HG02973 (cell line): Measurements from ENCODE around the gene RNGTT.
"Not testable (repeated sequence)": the region's sequence is repeated elsewhere in the genome, so short reads cannot be mapped to it uniquely, and the experiment has no call there.

Experiments used
- ATAC-seq: cut with Tn5 transposase; IDR thresholded peaks from one replicate; pipeline ENCODE4 v1.9.1; 2021; ENCODE audit warnings: moderate library complexity; ENCODE audit not compliant: unreplicated experiment

Gene RNGTT

DNA sequence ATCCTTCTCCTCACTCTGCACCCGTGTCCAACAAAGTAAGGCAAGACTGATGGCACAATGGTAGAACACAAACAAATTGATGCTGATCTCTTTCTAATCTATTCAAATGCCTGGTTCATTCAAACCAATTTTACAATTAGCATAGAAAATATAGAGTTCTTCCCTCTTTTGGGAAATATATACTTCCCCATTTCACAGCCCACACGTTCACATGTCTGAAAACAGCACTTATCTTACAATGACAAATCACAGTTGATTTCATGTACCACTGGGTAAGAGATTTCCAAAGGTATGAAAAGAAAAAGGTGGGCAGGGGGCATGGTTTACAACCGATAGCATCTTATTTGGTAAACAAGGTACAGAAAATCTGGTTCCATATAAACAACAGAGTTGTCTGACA lies 137.6 kb downstream of the RNGTT start:
- no peak for ATAC-seq

DNA sequence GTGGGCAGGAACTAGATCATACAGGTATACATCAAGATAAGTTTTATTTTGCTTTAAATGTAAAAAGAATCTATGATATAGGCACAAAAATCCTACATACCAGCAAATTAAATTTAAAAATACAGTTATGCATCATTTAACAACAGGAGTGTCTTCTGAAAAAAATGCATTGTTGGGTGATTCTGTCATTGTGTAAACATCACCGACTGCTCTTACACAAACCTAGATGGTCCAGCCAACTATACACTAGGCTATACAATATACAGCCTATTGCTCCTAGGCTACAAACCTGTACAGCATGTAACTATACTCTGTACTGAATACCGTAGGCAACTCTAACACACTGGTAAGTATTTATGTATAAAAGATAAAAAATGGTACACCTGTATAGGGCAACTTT lies 139.4 kb downstream of the RNGTT start:
- ATAC-seq = no peak

DNA sequence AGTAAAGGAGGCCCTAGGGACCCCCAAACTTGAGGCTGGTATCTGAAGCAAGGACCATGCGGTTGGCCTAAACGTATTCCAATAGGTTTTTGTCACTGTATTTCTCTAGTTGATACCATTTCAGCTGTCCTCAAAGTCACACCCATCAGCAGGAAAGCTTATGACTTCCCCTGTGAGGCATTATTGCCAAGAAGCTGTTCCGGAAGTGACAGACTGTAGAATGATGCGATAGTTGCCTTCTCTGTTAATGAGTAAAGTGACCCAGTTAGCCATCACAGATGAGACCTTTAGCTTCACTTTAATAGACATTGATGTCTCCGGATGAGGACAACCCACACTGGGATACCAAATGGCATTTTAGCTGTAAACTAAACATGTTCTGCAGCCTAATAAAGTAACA lies 147.9 kb downstream of the RNGTT start:
- no peak for ATAC-seq

- ATAC-seq = no peak
Observed at GRCh38 chr6:88814909-88815308, 148.5 kb downstream of the RNGTT start.

DNA sequence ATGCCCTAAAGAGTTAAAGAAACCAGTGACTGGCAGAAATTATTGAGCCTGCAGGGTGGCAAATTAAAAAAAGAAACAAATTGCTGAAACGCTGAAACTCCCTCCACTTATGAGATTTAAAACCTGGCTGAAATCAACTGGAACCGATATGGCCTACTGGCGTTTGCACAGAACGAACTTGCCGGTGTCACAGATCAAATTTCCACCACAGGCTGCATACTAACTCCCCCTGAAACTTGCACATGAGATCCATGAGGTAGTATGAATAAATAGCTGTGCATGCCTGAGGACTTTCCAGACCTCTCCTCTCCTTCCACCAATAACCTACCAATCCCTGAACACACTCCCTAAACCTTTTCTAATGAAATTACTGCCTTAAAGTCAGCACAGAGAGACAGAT lies 150.4 kb downstream of the RNGTT start:
- no peak for ATAC-seq

GRCh38 chr6:88810701-88811100 lies 152.7 kb downstream of the RNGTT start:
- no peak for ATAC-seq

GRCh38 chr6:88810089-88810488 lies 153.3 kb downstream of the RNGTT start:
- ATAC-seq = no peak

DNA sequence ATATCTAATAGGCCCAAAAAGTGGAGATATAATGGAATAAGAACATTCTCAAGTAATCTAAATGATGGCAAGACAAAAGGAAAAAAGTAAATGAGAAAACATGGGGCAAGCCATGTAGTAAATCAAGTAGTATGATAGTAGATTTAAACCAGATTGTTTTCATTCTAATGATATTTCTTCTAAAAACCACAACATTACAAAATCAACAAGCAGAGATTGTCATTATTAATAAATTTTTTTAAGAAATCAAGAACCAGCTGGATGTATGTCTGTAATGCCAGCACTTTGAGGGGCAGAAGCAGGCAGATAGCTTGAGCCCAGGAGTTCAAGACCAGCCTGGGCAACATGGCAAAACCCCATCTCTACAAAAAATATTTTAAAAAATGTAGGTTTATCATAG lies 155.0 kb downstream of the RNGTT start:
- no peak for ATAC-seq

DNA sequence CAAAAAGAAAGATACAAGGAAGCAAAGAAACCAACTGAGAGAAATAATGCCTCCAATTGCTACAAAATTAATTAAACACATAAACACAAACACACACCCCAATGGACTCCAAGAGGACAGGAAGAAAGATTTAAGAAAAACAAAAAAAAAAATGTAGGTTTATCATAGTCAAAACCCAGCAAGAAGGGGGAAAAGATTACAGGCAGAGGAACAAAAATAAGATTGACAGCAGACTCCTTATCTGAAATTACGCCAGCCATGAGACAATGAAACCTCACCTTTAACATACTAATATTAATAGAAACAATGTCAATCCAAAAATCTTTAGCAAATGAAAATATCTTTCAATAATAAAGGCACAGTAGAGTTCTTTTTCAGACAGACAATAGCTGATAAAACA lies 155.8 kb downstream of the RNGTT start:
- ATAC-seq = no peak

GRCh38 chr6:88806728-88807127 lies 156.7 kb downstream of the RNGTT start:
- no peak for ATAC-seq

GRCh38 chr6:88804701-88805100 lies 158.7 kb downstream of the RNGTT start:
- no peak for ATAC-seq

GRCh38 chr6:88785478-88785877 lies 177.9 kb downstream of the RNGTT start:
- ATAC-seq = no peak

DNA sequence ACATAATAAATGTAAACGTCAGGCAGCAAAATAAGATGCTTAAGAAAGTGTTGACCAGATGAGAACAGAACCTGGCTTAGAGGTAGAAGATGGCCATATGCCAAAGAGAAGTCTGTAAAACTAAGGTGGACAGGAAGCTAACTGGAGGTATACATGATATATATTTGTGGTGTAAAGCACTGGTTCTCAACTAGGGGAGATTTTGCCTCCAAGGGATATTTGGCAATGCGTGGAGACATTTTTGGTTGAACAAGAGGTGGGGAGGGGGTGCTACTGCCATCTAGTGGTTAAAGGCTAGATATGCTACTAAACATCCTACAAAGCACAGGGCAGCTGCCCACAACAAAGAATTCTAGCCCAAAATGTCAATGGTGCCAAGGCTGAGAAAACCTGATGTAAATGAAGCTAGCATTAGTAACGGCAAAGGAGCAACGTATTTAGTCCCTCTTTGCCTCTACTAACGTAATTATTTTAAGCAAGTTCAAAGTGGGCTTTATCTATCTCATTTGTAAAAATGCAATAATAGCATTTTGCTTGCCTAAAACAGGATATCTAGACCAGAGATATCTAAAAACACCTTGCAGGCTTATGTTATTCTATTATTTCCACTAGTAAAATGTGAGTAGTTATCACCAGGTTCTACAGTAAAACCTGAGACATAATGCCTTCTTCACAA lies 182.6 kb downstream of the RNGTT start:
- no peak for ATAC-seq

DNA sequence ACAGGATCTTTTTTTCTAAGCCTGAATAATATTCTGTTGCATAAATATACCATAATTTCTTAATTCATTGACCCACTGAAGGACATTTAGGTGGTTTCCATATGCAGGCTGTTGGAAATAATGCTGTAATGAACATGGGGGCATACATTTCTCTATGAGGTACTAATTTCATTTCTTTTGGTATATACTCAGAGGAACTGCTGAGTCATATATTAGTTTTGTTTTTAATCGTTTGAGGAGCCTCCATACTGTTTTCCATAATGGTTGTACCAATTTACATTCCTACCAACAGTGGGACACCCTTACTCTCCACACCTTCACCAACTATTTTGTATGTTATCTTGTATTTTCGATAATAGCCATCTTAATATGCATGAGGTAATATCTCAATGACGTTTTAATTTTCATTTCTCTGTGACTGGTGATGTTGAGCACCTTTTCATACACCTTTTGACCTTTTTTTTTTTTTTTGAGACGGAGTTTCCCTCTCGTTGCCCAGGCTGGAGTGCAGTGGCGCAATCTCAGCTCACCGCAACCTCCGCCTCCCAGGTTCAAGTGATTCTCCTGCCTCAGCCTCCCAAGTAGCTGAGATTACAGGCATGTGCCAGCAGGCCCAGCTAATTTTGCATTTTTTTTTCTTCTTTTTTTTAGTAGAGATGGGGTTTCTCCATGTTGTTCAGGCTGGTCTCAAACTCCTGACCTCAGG lies 187.4 kb downstream of the RNGTT start:
- ATAC-seq = no peak

- not testable (repeated sequence) for ATAC-seq
Observed at GRCh38 chr6:88768114-88768513, 195.3 kb downstream of the RNGTT start.

GRCh38 chr6:88764081-88764480 lies 199.3 kb downstream of the RNGTT start:
- no peak for ATAC-seq

DNA sequence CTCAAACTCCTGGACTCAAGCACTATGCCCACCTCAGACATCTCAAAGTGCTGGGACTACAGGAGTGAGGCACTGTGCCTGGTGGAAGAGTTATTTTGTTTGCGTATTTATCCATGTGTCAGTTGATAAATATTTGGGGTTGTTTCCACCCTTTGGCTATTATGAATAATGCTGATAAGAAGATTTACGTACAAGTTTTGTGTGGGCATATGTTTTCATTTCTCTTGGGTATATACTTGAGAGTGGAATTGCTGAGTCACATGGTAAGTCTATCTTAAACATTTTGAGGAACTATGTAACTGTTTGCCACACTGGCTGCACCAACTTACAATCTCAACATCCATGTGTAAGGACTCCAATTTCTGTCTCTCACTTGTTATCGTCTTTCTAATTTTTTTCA lies 200.3 kb downstream of the RNGTT start:
- ATAC-seq = no peak

- ATAC-seq = peak; percentile 64
Observed at GRCh38 chr6:88761237-88762031, 202.0 kb downstream of the RNGTT start.

- ATAC-seq = no peak
Observed at GRCh38 chr6:88760091-88760490, 203.3 kb downstream of the RNGTT start.

DNA sequence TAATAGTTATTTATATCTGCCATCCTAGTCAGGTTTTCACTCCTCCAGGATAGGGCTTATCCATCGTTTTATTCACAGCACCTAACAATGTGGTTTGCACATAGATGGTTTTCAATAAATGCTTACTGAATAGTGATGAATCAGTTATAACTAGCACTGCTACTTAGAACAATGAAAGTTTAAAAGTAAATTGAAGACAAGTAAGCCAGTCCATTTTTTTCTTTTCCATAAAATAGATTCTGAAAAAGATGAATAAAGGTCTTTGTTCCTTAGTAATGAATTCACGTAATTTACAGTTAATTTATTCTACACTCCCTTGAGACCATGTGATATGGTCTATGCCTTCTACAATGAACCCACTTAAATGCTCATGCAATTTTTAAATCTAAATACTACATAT lies 212.5 kb downstream of the RNGTT start:
- no peak for ATAC-seq

DNA sequence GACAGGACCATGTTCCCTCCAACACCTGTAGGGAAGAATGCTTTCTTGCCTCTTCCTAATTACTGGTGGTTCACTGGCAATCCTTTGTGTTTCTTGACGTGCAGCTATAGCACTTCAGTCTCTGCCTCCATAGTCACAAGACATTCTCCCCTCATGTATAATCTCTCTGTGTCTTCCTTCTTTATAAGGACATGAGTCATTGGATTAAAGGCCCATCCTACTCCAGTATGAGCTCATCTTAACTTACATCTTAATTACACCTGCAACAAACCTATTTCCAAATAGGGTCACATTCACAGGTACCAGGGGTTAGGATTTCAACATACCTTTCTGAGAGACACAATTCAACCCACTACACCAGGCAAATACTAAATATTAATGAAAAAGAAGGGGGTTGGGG lies 213.6 kb downstream of the RNGTT start:
- no peak for ATAC-seq

- no peak for ATAC-seq
Observed at GRCh38 chr6:88748141-88748540, 215.3 kb downstream of the RNGTT start.
